Ishikawa (cell line): ENCODE measurements around the gene TYRO3.

Source experiments
- CEBPB ChIP-seq: IDR thresholded peaks from 2 replicates; pipeline ENCODE4 v1.6.1; 2012
- CREB1 ChIP-seq: IDR thresholded peaks from 2 replicates; pipeline ENCODE4 v1.6.1; 2012; ENCODE audit warnings: low read depth
- EGR1 ChIP-seq: IDR thresholded peaks from 2 replicates; pipeline ENCODE4 v1.6.1; 2012
- EP300 ChIP-seq: IDR thresholded peaks from 2 replicates; pipeline ENCODE4 v1.6.1; 2012; ENCODE audit warnings: borderline replicate concordance
- FOXM1 ChIP-seq: IDR thresholded peaks from 2 replicates; pipeline ENCODE4 v1.6.1; 2012; ENCODE audit warnings: low read depth, borderline replicate concordance
- MAX ChIP-seq: IDR thresholded peaks from 2 replicates; pipeline ENCODE4 v1.6.1; 2012
- NFIC ChIP-seq: IDR thresholded peaks from 2 replicates; pipeline ENCODE4 v1.6.1; 2012
- RAD21 ChIP-seq: IDR thresholded peaks from 2 replicates; pipeline ENCODE4 v1.6.1; 2012; ENCODE audit warnings: low read depth
- REST ChIP-seq: IDR thresholded peaks from 2 replicates; pipeline ENCODE4 v1.6.1; 2012; ENCODE audit warnings: low read depth, mild to moderate bottlenecking
- TAF1 ChIP-seq: IDR thresholded peaks from 2 replicates; pipeline ENCODE4 v1.6.1; 2012; ENCODE audit warnings: low read depth, mild to moderate bottlenecking
- TCF12 ChIP-seq: IDR thresholded peaks from 2 replicates; pipeline ENCODE4 v1.6.1; 2012; ENCODE audit warnings: low read depth
- TEAD4 ChIP-seq: IDR thresholded peaks from 2 replicates; pipeline ENCODE4 v1.6.1; 2012
- USF1 ChIP-seq: IDR thresholded peaks from 2 replicates; pipeline ENCODE4 v1.6.1; 2012
- YY1 ChIP-seq: IDR thresholded peaks from 2 replicates; pipeline ENCODE4 v1.6.1; 2012; ENCODE audit warnings: low read depth
- ZBTB7A ChIP-seq: IDR thresholded peaks from 2 replicates; pipeline ENCODE4 v1.6.1; 2012; ENCODE audit warnings: low read depth

Gene TYRO3

GRCh38 chr15:41513506-41514227, 45.3 kb upstream of the TYRO3 start, which contains the start of gene LTK:
Gene LTK, minus strand, starts transcription at chr15:41513827. Its CDS starts 118 bp downstream, at chr15:41513709.
- no peak for TF ChIP-seq ZBTB7A
- 0 out of 2 replicates have a peak, but pooled peaks have one; percentile 22 for TF ChIP-seq MAX

- TF ChIP-seq EP300 (no peak), CEBPB (no peak), NFIC (no peak), CREB1 (no peak), YY1 (no peak), REST (no peak), TAF1 (no peak), FOXM1 (no peak), EGR1 (no peak), USF1 (no peak), ZBTB7A (no peak)
These were observed 41.0 kb upstream of the TYRO3 start for GRCh38 chr15:41517895-41518449.

GRCh38 chr15:41520636-41521035, 38.4 kb upstream of the TYRO3 start:
- no peak for TF ChIP-seq CEBPB
- no peak for TF ChIP-seq MAX
- no peak for TF ChIP-seq EGR1
- TF ChIP-seq CREB1 = no peak
- TF ChIP-seq TEAD4 = no peak
- no peak for TF ChIP-seq FOXM1
- TF ChIP-seq REST = no peak

GRCh38 chr15:41521614-41522013, 37.4 kb upstream of the TYRO3 start:
- TF ChIP-seq FOXM1 (no peak), EGR1 (no peak), EP300 (no peak), TAF1 (no peak), YY1 (no peak), ZBTB7A (no peak), RAD21 (no peak), NFIC (no peak)

GRCh38 chr15:41523097-41523496, 35.9 kb upstream of the TYRO3 start:
- TF ChIP-seq RAD21 (no peak), TCF12 (no peak), EGR1 (no peak), EP300 (no peak), USF1 (no peak), MAX (no peak), CREB1 (no peak), NFIC (no peak), TEAD4 (no peak), CEBPB (no peak), ZBTB7A (no peak), YY1 (no peak), REST (no peak), TAF1 (no peak), FOXM1 (no peak)
